ENCODE results near the gene APOL1. TPM values are rescaled to one million over a fixed set of nuclear protein-coding genes. Genes with fewer than 3 reads are reported as not detected.

The APOL1 gene
- total RNA-seq, 2 experiments from 2014 or later, result 6.4 to 7.3 TPM

- H3K4me1 Mint-ChIP-seq (ENCODE audit: low read depth), result peaks cover 34% of the 10 kb centered on the region
- peak overlapping the region; percentile 9 to 47 for H3K27ac ChIP-seq (ENCODE audit: low read depth in 1 of 2, low read length in 2 of 2)
- H3K36me3 ChIP-seq (ENCODE audit: insufficient read depth, low read length), result peaks cover 84% of the 10 kb centered on the region
- peak overlapping the region; percentile 56 for H3K4me3 Mint-ChIP-seq
- peaks cover 53% of the 10 kb centered on the region for H3K4me1 ChIP-seq (ENCODE audit: insufficient read depth, low read length)
- no peaks in the 10 kb centered on the region for H3K9me3 Mint-ChIP-seq
- DNase-seq (peak; percentile 39 to 82 (median 61)), ATAC-seq (ENCODE audit: poor library complexity) (peak; percentile 64)
- H3K9me3 ChIP-seq (ENCODE audit: control insufficient read depth in 1 of 2, insufficient read depth in 1 of 2, low read length in 2 of 2), result no peaks in the 10 kb centered on the region
- intact Hi-C loops (cut with DNase I, micrococcal nuclease), result no loop called here
- no peak overlapping the region for H3K4me3 ChIP-seq (ENCODE audit: low read length)
- peaks cover 89% of the 10 kb centered on the region for H3K36me3 Mint-ChIP-seq (ENCODE audit: low read depth)
- peak; percentile 73 for TF ChIP-seq CTCF (IDR thresholded peaks at IDR 0.05)
- H3K27me3 Mint-ChIP-seq, result no peaks in the 10 kb centered on the region
- POLR2A ChIA-PET, result interaction anchor here (0.6 to 1.9 kb wide), 6 partner anchors 9 to 51 kb away, joined by 3 to 10 read pairs (median 4); no protein-coding TSS in a partner anchor
- H3K27me3 ChIP-seq (ENCODE audit: control insufficient read depth in 1 of 2, insufficient read depth in 2 of 2, low read length in 2 of 2), result no peaks in the 10 kb centered on the region
- peak overlapping the region; percentile 95 for H3K27ac Mint-ChIP-seq
- CTCF ChIA-PET, result interaction anchor here (0.6 to 2.8 kb wide), 16 partner anchors 9 to 200 kb away, joined by 3 to 22 read pairs (median 4); partner anchors contain the start of gene APOL1
Observed at GRCh38 chr22:36286096-36286957, 33.4 kb downstream of the APOL1 start.

GRCh38 chr22:36287881-36288515, 35.1 kb downstream of the APOL1 start:
- peaks cover 48% of the 10 kb centered on the region for H3K4me1 Mint-ChIP-seq (ENCODE audit: low read depth)
- H3K27ac Mint-ChIP-seq, result peak overlapping the region; percentile 95
- H3K36me3 Mint-ChIP-seq (ENCODE audit: low read depth), result peaks cover 89% of the 10 kb centered on the region
- Histone ChIP-seq H3K36me3 (ENCODE audit: insufficient read depth, low read length) (peaks cover 83% of the 10 kb centered on the region), H3K4me3 (ENCODE audit: low read length) (no peak overlapping the region), H3K27me3 (ENCODE audit: control insufficient read depth in 1 of 2, insufficient read depth in 2 of 2, low read length in 2 of 2) (no peaks in the 10 kb centered on the region), H3K4me1 (ENCODE audit: insufficient read depth, low read length) (peaks cover 68% of the 10 kb centered on the region), H3K9me3 (ENCODE audit: control insufficient read depth in 1 of 2, insufficient read depth in 1 of 2, low read length in 2 of 2) (peaks cover 0 to 14% of the 10 kb centered on the region in 2 experiments), H3K27ac (ENCODE audit: low read depth in 1 of 2, low read length in 2 of 2) (peak overlapping the region; percentile 21 to 45)
- peak overlapping the region; percentile 58 for H3K4me3 Mint-ChIP-seq
- POLR2A ChIA-PET, result interaction anchor here (0.8 to 1.4 kb wide), 3 partner anchors 9 to 37 kb away, joined by 3 to 5 read pairs (median 3); no protein-coding TSS in a partner anchor
- no peaks in the 10 kb centered on the region for H3K9me3 Mint-ChIP-seq
- no peak for DNase-seq
- no peaks in the 10 kb centered on the region for H3K27me3 Mint-ChIP-seq
- TF ChIP-seq CTCF (IDR thresholded peaks at IDR 0.05), result no peak
- CTCF ChIA-PET, result interaction anchor here (2.4 kb wide), 1 partner anchor 10 kb away, joined by 9 read pairs; no protein-coding TSS in a partner anchor
- no peak for ATAC-seq (ENCODE audit: poor library complexity)
- intact Hi-C loops (cut with DNase I, micrococcal nuclease), result no loop called here

- peaks cover 48% of the 10 kb centered on the region for H3K4me1 Mint-ChIP-seq (ENCODE audit: low read depth)
- H3K36me3 Mint-ChIP-seq (ENCODE audit: low read depth), result peaks cover 89% of the 10 kb centered on the region
- H3K27ac Mint-ChIP-seq, result peak overlapping the region; percentile 95
- H3K4me3 Mint-ChIP-seq, result no peak overlapping the region
- ChIA-PET POLR2A (interaction anchor here (1.0 to 1.5 kb wide), 6 partner anchors 11 to 97 kb away, joined by 3 to 7 read pairs (median 4); partner anchors contain the start of gene APOL2), CTCF (interaction anchor here (1.5 to 2.4 kb wide), 2 partner anchors 11 to 182 kb away, joined by 5 to 9 read pairs; no protein-coding TSS in a partner anchor)
- DNase-seq, result peak in 1 of 14 experiments; percentile 2
- Histone ChIP-seq H3K4me1 (ENCODE audit: insufficient read depth, low read length) (peaks cover 76% of the 10 kb centered on the region), H3K36me3 (ENCODE audit: insufficient read depth, low read length) (peaks cover 85% of the 10 kb centered on the region), H3K27ac (ENCODE audit: low read depth in 1 of 2, low read length in 2 of 2) (peak overlapping the region; percentile 21 to 45), H3K4me3 (ENCODE audit: low read length) (no peak overlapping the region), H3K27me3 (ENCODE audit: control insufficient read depth in 1 of 2, insufficient read depth in 2 of 2, low read length in 2 of 2) (no peaks in the 10 kb centered on the region), H3K9me3 (ENCODE audit: control insufficient read depth in 1 of 2, insufficient read depth in 1 of 2, low read length in 2 of 2) (peaks cover 0 to 17% of the 10 kb centered on the region in 2 experiments)
- H3K9me3 Mint-ChIP-seq, result no peaks in the 10 kb centered on the region
- no peaks in the 10 kb centered on the region for H3K27me3 Mint-ChIP-seq
- intact Hi-C loops (cut with DNase I, micrococcal nuclease), result no loop called here
- TF ChIP-seq CTCF (IDR thresholded peaks at IDR 0.05), result no peak
- ATAC-seq (ENCODE audit: poor library complexity), result no peak
Observed at GRCh38 chr22:36288571-36289405, 35.9 kb downstream of the APOL1 start.
